ENCODE data around the gene HAGH. TPM values are rescaled to one million over a fixed set of nuclear protein-coding genes. Genes with fewer than 3 reads are reported as not detected.

The HAGH gene
- polyA plus RNA-seq, 2 of the 4 experiments (the other 2 are of a cell fraction) = 34.9 to 66.4 TPM

- no peak for TF ChIP-seq ELK1 (IDR thresholded peaks at IDR 0.05; ENCODE audit: low read depth, low read length)
- TF ChIP-seq CBX8 (IDR thresholded peaks at IDR 0.05) = no peak
- TF ChIP-seq CEBPB (IDR thresholded peaks at IDR 0.05) = no peak
- TF ChIP-seq PHF8 (IDR thresholded peaks at IDR 0.05; ENCODE audit: borderline replicate concordance, low read depth) = no peak
- TF ChIP-seq REST (IDR thresholded peaks at IDR 0.05) = no peak
- TF ChIP-seq HEYL (CRISPR knock-in tag; IDR thresholded peaks at IDR 0.05) = no peak
- TF ChIP-seq NPAS2 (CRISPR knock-in tag; IDR thresholded peaks at IDR 0.05; ENCODE audit: borderline replicate concordance) = no peak
- no peak for TF ChIP-seq CBX2 (IDR thresholded peaks at IDR 0.05; ENCODE audit: borderline replicate concordance, low read depth)
These were observed 19.4 kb upstream of the HAGH start (continued) for GRCh38 chr16:1845985-1846384.

- DNase-seq (ENCODE audit: low read depth in 1 of 2, low spot score in 1 of 2) = no peak
- Histone ChIP-seq H3K4me2 (no peak overlapping the region), H3K4me3 (no peak overlapping the region), H3K4me1 (no peaks in the 10 kb centered on the region), H3K27ac (no peak overlapping the region), H3K9me3 (no peaks in the 10 kb centered on the region)
- POLR2A ChIA-PET = no interaction called here
- CTCF ChIA-PET = interaction anchor here (1.0 to 1.2 kb wide), 2 partner anchors 12 to 17 kb away, joined by 3 read pairs; partner anchors contain the start of gene FAHD1
- no peak for FAIRE-seq
- 70% methylated on average over 9 of the region's 9 CpGs for WGBS (ENCODE audit: missing lambda C conversion rate)
- TF ChIP-seq HOXA7 (CRISPR knock-in tag; IDR thresholded peaks at IDR 0.05) = no peak
- TF ChIP-seq JUN (IDR thresholded peaks at IDR 0.05) = no peak
- no peak for TF ChIP-seq TP53 (CRISPR knock-in tag; IDR thresholded peaks at IDR 0.05)
- no peak for TF ChIP-seq ELK1 (IDR thresholded peaks at IDR 0.05; ENCODE audit: low read depth, low read length)
- no peak for TF ChIP-seq POLR2AphosphoS2 (conservative IDR thresholded peaks at IDR 0.05; ENCODE audit: low read length)
- TF ChIP-seq FOSB (CRISPR knock-in tag; IDR thresholded peaks at IDR 0.05) = no peak
- no peak for TF ChIP-seq HOXB13 (CRISPR knock-in tag; IDR thresholded peaks at IDR 0.05; ENCODE audit: low read depth)
- no peak for TF ChIP-seq SREBF2 (IDR thresholded peaks at IDR 0.05)
- no peak for TF ChIP-seq CHD2 (IDR thresholded peaks at IDR 0.05; ENCODE audit: low read length, partially characterized antibody)
- no peak for TF ChIP-seq USF2 (IDR thresholded peaks at IDR 0.05)
- TF ChIP-seq HOXB5 (CRISPR knock-in tag; IDR thresholded peaks at IDR 0.05) = no peak
- no peak for TF ChIP-seq RCOR1 (IDR thresholded peaks at IDR 0.05; ENCODE audit: low read depth, low read length)
- TF ChIP-seq KDM5A (IDR thresholded peaks at IDR 0.05) = no peak
- ATAC-seq = no peak
These were observed 12.9 kb upstream of the HAGH start for GRCh38 chr16:1839554-1839953.
